Measurements from ENCODE around the gene ABTB2. TPM values are rescaled to one million over a fixed set of nuclear protein-coding genes. Genes with fewer than 3 reads are reported as not detected.
"Not testable (repeated sequence)": the region's sequence is repeated elsewhere in the genome, so short reads cannot be mapped to it uniquely, and the experiment has no call there.

The ABTB2 gene
- total RNA-seq, 1 donor from 2014 or later: 5.2 TPM

DNA sequence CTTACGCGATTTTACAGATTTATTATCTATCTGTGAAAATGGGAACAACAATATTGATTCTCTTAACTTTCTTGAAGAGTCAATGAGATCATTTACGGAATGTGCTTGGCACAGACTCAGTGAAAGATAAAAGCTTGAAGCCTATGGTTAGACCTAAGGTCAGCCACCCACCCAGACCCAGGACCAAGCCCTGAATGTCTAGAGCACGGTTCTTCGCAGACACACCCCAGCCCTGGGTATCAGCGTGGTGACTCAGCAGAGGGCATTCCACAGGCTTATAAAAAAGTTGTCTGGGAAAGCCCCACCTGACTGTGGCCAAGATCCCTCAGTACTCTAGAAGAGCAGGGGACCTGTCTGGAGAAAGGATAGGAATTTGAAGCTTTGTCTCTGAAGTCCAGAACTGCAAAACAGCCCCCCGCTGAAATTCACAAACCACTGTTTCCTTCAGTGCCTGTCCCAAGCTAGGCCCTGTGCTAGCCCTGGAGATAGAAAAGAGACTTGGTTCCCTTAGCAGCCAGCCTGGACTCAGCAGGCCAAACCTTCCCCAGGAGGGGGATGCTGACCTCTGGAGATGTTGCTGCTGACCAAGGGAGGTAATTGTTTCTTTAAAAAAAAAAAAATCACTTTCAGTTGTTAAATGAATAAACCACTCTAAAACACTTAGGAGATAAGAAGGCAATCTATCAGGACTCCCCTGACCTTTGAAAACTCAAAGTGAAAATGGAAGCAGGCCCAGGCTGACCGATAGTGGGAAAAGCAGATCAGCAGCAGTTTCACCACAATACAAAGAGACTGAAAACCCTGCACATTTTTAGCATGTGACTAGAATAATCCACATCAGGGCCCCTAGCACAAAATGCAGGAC is 114.0 kb downstream of the ABTB2 start:
- peak; percentile 80 for DNase-seq (ENCODE audit: low read depth)

DNA sequence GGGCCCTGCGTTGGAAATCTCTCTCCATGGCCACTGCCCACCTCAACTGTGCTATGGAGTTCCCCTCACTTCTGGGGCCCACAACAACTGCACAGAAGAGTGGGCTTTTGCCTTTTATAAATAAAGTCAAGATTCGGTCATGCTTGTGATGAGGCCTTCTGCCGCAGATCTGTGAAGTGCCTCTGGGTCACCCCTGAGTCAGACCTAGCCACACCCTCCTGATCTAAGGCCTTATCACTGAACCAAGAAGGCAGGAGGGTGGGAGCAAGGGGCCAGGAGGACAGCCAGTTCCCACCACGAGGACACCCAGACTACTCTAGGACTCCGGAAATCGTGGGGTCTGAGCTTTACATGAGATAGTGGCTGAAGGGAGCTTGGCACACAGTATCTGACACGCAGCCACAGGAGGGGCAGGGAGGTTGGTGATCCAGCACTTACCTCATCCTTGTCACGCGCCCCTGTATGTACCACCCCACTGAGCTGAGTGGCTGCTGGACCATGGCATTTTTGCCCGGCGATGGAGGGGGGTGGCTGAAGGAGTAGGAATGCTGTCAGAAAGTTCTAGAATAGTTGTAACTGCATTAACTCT is 115.7 kb downstream of the ABTB2 start:
- DNase-seq (ENCODE audit: low read depth): no peak

DNA sequence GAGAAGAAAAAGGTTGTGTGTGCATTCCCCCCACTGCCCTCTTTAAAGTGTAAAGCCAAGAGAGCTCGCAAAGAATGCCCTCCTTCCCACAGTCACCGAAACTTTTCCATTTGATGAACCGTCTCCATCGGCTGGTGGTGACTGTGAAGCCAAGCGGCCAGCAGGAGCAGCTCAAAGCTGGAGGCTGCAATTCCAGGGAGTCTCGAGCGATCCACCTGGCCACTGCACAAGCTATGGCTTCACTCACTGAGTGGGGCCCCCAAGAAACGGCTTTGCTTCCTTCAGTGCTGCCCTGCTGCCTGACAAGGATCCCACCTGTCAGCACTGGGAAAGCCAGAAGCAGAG is 117.7 kb downstream of the ABTB2 start:
- no peak for DNase-seq (ENCODE audit: low read depth)

DNA sequence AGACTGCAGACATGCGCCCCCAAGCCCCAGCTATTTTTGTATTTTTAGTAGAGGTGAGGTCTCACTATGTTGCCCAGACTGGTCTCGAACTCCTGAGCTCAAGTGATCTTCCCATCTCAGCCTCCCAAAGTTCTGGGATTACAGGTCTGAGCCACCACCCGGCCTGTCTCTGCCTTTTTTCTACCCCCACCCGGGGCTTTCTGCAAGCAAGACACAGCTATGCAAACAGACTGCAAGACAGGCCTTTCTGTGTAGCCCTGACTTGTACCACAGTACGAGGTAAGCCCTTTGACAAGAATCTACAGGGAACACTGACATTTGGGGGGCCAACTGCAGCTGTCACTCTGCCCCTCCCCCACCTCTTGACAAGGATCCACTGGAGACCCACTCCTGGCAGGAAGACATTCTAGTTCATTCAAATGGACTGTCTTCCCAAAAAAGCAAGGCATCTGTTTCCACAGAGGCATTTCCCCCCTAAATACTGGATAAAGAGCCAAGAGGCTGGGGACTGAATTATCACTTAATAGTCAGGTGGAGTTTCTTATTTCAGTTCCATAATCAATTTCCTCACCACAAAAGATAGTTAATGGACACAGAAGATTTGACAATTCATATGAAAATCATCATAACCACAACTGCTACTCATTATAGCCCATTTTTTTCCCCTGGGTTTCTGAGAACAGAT is 118.2 kb downstream of the ABTB2 start:
- no peak for DNase-seq (ENCODE audit: low read depth)

DNA sequence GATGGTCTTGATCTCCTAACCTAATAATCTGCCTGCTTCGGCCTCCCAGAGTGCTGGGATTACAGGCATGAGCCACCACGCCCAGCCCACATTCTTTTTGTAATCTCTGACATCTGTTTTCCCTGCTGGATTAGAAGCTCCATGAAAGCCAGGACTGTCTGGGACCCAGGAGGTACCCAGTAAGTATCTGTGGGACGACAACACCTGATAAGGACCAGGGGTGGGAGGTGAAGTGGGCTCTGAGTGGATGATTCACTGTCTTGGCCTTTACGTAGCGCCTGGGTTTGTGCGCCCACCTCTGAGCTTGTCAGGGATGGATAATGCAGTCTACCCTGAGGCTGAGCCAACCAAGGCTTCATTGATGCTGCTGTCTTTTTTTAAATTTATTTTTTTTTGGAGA is 118.8 kb downstream of the ABTB2 start:
- DNase-seq (ENCODE audit: low read depth): no peak

DNA sequence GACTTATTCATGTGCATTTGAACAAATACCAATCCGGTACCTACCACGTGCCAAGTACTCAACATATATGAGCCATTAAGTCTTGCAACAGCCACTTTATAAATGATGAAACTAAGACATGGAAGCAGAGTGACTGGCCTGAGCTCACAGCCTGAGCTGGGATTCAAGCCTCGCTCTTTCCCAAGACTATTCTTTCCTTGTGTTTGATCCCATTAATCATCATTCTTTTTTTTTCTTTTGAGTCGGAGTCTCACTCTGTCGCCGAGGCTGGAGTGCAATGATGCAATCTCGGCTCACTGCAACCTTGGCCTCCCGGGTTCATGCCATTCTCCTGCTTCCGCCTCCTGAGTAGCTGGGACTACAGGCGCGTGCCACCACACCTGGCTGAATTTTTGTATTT is 119.3 kb downstream of the ABTB2 start:
- no peak for DNase-seq (ENCODE audit: low read depth)

DNA sequence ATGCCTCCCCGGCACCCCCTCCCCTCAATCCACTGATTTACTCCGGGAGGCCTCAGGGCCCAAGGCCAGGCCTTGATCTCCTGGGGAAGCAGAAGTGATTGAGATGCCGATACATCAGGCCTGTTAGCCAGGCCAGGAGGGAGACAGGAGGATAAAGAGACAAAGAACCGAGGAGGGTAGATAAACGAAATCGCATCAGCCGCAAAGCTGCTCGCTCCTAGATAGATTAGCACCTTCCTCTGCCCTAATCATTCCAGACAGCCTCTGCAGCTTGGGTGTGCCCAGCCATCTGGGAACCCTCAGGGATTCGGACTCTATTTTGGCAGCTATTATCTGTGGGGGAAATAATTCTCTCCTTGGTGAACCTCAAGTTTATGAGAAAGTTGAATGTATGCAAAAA is 121.2 kb downstream of the ABTB2 start:
- no peak for DNase-seq (ENCODE audit: low read depth)

DNA sequence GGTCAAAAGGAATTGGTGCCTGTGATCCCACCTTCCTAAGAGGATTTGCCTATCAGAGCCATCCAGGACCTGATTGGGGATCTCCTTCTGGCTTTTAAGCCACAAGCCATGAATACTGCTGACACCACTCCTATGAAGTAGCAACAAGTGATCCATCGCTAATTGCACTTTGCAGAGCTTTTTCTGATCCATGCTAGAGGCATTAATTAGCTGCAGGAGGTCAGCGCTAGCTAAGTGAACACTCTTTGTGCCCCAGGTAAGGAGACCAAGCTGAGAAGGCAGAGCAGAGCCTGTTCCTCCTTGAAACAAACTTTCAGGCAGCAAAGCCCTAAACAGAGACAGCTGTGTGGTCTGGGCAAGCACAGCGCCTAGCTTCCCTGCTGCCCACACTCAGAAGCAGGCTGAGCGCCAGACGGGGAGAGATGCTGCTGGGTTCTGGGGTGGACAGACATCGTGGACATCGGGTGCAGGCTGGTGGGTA is 122.2 kb downstream of the ABTB2 start:
- no peak for DNase-seq (ENCODE audit: low read depth)

DNA sequence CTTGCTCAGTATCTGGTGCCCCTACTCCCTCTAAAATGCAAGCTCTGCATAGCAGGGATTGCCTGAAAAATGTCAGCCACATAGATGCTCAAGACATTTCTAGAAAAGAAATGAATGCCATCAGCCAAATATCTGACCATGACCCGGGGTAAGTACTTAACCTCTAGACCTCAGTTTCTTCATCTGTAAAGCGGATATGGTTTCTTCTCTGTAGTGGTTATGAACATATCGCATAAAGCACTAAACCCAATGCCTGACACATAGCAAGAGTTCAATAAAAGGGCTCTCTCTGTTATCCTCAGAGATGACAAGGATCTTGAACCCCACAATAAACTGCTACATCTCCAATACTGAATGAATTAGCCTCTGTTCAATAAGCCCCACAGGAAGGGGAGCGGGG is 122.6 kb downstream of the ABTB2 start:
- no peak for DNase-seq (ENCODE audit: low read depth)

DNA sequence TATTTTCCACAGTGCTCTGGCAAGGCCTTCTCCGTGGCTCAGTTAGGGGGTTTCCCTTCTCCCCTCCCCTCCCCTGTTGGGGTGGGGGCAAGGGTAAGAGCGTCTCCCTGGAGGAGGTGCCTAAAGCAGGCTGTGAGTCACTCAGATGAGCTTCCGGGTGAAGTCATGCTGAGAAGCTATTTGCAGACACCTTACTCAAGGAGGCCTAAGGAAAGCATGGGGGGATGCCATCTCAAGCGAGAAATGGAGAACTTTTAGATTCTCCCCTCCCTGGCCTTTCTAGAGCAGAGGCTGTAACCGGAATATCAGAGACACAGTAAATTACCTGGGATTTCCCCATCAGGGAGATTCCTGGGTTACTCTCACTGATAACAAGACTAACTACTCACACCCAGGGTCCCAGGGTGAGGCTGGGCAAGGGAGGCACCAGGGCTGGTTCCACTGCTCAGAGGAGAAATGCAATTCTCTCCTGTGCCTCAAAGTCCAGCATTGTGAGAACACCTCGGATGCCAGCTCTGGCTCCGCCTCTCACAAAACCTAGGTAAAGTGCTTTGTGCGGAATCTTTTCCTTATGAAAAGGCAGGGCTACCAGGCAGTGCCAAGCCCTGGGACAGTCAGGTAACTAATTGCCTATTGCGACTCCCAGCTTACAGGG is 123.6 kb downstream of the ABTB2 start:
- DNase-seq (ENCODE audit: low read depth): peak; percentile 56

DNA sequence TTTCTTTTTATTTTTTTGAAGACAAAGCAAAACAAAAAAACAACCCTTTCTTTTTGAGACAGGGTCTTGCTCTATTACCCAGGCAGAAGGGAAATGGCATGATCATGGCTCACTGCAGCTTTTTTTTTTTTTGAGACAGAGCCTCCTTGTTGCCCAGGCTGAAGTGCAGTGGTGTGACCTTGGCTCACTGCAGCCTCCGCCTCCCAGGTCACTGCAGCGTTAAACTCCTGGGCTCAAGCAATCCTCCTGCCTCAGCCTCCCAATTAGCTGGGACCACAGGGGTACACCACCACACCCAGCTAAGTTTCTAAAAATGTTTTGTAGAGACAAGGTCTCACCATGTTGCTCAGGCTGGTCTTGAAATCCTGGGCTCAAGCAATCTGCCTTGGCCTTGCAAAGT is 124.6 kb downstream of the ABTB2 start:
- no peak for DNase-seq (ENCODE audit: low read depth)

DNA sequence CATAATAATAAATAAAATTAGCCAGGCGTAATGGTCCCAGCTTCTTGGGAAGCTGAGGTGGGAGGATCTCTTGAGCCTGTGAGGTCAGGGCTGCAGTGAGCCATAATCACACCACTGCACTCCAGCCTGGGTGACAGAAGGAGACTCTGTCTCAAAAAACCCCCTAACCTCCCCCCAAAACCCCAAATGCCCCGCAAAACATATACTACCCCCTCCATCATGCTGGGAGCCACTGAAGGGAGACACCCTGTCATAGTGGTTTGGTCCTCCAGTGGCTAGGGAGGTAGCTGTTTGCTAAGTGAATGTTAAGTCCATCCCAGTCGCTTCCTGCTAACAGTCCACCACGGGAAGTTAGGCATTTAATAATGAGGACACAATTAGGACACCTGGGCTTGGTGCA is 125.0 kb downstream of the ABTB2 start:
- DNase-seq (ENCODE audit: low read depth): no peak

DNA sequence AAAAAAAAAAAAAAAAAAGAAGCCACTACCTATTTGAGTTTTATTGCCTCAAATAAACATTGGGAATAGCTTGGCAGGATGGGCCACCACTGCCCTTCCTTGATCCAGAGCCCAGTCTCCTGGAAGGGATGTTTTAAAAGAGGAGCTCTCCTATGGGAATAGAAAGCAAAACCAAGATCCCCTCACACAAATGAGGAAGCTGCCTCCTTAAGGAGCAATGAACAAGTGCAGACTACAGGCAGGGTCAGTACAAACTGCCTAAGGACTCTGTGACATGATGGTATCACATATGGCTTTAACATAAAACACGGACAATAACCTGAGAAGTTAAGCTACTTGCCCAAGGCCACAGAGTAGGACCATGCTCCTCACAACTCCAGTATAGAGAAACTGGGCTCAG is 131.6 kb downstream of the ABTB2 start:
- no peak for DNase-seq (ENCODE audit: low read depth)

DNA sequence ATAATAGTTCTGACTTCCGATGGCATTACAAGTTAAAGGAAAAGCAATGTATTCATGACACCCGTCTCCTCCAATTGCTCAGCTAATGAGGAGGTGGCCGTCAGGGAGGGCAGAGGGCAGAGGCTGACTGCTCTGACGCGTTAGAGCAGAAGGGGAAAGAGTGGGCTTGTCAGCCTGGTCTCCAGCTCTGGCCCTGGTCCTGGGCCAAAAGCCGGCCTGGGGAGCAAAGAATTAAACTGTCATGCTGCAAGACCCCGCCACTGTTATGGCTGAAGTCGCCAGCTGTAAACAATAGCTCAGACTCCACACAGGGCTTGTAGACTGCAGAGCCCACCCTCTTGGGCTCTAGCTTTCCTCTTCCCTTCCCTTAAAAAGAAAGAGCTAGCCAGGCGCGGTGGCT is 132.7 kb downstream of the ABTB2 start:
- DNase-seq (ENCODE audit: low read depth): no peak

DNA sequence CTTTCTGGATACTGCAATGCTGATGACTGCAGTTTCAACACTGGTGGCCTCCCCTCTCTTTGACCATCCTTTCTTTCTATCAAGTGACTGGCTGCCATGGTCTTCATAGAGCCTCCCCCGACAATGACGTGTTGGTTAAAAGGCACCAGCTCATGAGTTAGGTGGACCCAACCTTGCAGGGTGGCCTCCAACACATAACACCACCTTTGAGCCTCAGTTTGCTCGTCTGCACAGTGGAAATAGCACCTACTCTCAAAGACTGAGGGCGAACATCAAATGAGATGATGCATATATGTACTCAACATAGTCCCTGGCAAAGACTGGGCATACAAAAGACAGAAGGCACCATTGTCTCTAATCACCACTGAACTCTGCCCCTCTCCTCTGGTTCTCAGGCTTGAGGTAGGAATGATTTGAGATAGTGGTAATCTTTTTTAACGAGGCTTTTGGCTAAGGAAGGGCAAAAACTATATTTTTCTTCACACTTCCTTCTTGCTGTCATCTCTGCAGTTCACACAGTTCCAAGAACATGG is 133.3 kb downstream of the ABTB2 start:
- no peak for DNase-seq (ENCODE audit: low read depth)

DNA sequence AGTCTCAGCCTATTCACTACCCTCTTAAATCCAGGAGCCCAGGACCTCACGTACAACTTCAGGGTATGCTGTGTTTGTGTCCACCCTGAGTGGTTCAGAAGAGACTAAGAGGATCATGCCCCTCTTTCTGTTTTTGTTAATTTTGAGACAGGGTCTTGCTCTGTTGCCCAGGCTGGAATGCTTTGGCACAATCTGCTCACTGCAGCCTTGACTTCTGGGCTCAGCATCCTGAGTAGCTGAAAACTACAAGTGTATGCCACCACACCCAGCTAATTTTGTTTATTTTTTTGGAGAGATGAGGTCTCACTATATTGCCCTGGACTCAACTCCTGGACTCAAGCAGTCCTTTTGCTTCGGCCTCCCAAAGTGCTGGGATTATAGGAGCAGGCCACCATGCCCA is 133.9 kb downstream of the ABTB2 start:
- no peak for DNase-seq (ENCODE audit: low read depth)

DNA sequence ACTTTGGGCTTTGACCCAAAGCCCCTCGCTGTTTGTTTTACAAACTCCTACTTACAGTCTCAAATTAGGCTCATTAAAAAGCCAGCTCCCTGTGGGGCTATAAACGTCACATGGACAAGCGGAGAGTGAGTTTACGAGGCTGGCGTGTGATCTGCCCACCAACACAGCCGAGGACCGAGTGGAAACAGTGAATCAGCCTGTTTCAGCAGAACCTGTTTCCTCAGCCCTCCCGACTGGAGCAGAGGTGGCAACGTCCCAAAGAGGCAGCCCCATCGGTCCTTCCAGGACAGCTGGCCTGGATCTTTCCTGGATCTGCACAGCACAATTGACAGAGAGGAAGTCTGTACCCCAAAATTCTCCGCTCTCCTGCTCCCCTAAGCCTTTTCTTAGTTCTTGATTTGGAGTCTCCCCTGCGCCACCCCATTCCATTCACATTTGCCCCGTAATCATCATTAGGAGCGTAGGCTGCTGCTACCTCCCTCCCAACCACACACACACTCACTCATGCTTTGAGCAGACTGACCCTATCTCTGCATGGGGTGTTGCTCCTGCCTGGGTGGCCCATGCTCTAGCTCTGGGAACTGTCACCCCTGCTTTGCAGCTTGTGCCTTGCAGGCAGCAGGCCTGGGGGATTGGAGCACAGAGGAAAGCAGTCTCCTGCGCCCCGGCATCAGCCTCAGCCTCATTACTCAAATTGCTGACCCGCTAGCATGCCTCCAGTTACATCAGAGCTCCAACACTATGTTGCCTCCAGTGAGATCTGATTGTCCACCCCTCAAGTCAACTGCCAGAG is 134.6 kb downstream of the ABTB2 start:
- peak; percentile 17 for DNase-seq (ENCODE audit: low read depth)

DNA sequence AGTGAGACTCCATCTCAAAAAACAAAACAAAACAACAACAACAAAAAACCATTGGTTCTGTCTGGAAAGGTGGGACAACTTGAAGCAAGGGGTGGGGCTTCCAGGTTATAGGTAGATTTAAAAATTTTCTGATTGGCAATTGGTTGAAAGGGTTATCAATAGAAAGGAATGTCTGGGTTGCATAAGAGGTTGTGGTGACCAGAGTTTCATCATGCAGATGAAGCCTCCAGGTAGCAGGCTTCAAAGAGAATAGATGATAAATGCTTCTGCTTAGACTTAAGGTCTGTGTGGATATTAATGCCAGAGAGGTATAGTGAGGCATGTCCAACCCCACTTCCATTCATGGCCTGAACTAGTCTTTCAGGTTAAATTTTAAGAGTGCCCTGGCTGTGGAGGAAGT is 135.8 kb downstream of the ABTB2 start:
- DNase-seq (ENCODE audit: low read depth): no peak

DNA sequence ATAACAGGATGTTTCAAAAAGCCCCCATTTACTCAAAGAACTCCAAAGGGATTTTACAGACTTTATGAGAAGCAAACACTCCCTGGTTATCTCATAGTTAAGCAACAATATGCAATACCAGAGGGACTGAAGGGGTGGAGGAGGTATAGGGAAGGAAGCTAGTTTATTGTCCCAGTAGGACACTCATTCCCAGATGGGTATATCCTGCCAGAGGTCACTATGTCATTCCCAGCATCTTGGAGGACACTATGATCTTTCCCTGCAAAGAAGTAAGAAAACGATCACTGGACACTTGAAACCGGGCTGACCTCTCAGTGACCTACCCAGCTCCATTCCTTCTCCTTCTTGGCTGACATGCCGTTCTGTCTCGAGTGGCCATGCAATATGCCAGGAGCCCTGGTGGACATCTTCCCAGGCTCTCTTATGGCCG is 137.9 kb downstream of the ABTB2 start:
- no peak for DNase-seq (ENCODE audit: low read depth)

DNA sequence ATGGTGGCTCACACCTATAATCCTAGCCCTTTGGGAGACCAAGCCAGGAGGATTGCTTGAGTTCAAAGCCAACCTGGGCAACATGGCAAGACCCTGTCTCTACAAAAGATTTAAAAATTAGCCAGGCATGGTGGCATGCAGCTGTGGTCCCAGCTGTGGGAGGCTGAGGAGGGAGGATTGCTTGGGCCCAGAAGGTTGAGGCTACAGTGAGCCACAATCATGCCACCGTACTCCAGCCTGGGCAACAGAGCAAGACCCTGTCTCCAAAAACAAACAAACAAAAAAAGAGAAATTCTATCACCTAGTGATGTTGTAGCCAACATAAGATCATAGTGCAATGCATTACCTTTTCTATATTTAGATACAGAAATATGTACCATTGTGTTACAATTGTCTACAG is 138.5 kb downstream of the ABTB2 start:
- no peak for DNase-seq (ENCODE audit: low read depth)

DNA sequence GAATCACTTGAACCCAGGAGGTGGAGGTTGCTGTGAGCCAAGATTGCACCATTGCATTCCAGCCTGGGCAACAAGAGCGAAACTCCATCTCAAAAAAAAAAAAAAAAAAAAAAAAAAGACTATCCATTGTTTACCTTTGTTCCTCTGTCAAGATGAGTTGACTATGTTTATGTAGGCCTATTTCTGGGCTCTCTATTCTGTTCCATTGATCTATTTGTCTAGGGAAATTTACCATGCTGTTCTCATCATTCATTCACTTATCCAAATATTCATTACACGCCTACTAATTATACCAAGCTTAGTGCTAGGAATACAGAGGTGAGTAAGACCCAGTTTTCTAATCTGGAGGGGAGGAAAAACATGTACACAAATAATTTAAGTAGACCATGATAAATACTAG is 139.1 kb downstream of the ABTB2 start:
- not testable (repeated sequence) for DNase-seq (ENCODE audit: low read depth)
